Skin of body (tissue), 2 donors: ENCODE measurements around the gene COP1. TPM values are rescaled to one million over a fixed set of nuclear protein-coding genes. Genes with fewer than 3 reads are reported as not detected.

Experiments used
- DNase-seq: peaks from one replicate; lab custom pipeline; 2025; lab: John Stamatoyannopoulos, UW
- total RNA-seq: library from RNA; depleted of rRNA; stranded (reverse); fragments of >200 nt; gene quantifications from one replicate; pipeline ENCODE4 v1.2.3, GENCODE V29; 2014

Gene COP1
- total RNA-seq, 1 donor from 2014 or later: 57.6 TPM

- DNase-seq: no peak
Measured at GRCh38 chr1:176199707-176200106, 7.4 kb downstream of the COP1 start.

- DNase-seq: no peak
Measured at GRCh38 chr1:176198413-176198812, 8.7 kb downstream of the COP1 start.

- DNase-seq: no peak
Measured at GRCh38 chr1:176196728-176197127, 10.4 kb downstream of the COP1 start.

GRCh38 chr1:176195547-176195946, 11.5 kb downstream of the COP1 start:
- DNase-seq: no peak

- no peak for DNase-seq
Measured at GRCh38 chr1:176193663-176194062, 13.4 kb downstream of the COP1 start.

GRCh38 chr1:176193023-176193422, 14.1 kb downstream of the COP1 start:
- no peak for DNase-seq

GRCh38 chr1:176188604-176189003, 18.5 kb downstream of the COP1 start:
- no peak for DNase-seq

- no peak for DNase-seq
Measured at GRCh38 chr1:176187001-176187400, 20.1 kb downstream of the COP1 start.

GRCh38 chr1:176183618-176184017, 23.5 kb downstream of the COP1 start:
- DNase-seq: no peak

- no peak for DNase-seq
Measured at GRCh38 chr1:176178316-176178715, 28.8 kb downstream of the COP1 start.

GRCh38 chr1:176177764-176178163, 29.3 kb downstream of the COP1 start:
- no peak for DNase-seq

- no peak for DNase-seq
Measured at GRCh38 chr1:176174108-176174507, 33.0 kb downstream of the COP1 start.

- no peak for DNase-seq
Measured at GRCh38 chr1:176172215-176172614, 34.9 kb downstream of the COP1 start.

- DNase-seq: no peak
Measured at GRCh38 chr1:176167210-176167609, 39.9 kb downstream of the COP1 start.

- no peak for DNase-seq
Measured at GRCh38 chr1:176165573-176165972, 41.5 kb downstream of the COP1 start.

- DNase-seq: no peak
Measured at GRCh38 chr1:176164014-176164678, 42.9 kb downstream of the COP1 start.

- DNase-seq: no peak
Measured at GRCh38 chr1:176159993-176160392, 47.1 kb downstream of the COP1 start.

GRCh38 chr1:176157995-176158394, 49.1 kb downstream of the COP1 start:
- no peak for DNase-seq

- DNase-seq: no peak
Measured at GRCh38 chr1:176149939-176150807, 56.9 kb downstream of the COP1 start.

- DNase-seq: no peak
Measured at GRCh38 chr1:176144526-176144925, 62.6 kb downstream of the COP1 start.

- DNase-seq: no peak
Measured at GRCh38 chr1:176142973-176143372, 64.1 kb downstream of the COP1 start.

- no peak for DNase-seq
Measured at GRCh38 chr1:176141449-176141848, 65.6 kb downstream of the COP1 start.

- no peak for DNase-seq
Measured at GRCh38 chr1:176136891-176137290, 70.2 kb downstream of the COP1 start.
